Measurements from ENCODE around the gene SMOC2. TPM values are rescaled to one million over a fixed set of nuclear protein-coding genes. Genes with fewer than 3 reads are reported as not detected.
"Not testable (repeated sequence)": the region's sequence is repeated elsewhere in the genome, so short reads cannot be mapped to it uniquely, and the experiment has no call there.

SMOC2 gene
- polyA plus RNA-seq, 3 donors, result 4.5 to 34.4 (median 22.7) TPM

- no peak overlapping the region for H3K27ac ChIP-seq (ENCODE audit: low read depth, low read length)
- 83 to 91% (median 84%) methylated on average over 12 of the region's 12 CpGs for WGBS, 3 donors
Observed at GRCh38 chr6:168670401-168670985, 229.5 kb downstream of the SMOC2 start.

- no peak overlapping the region for H3K27ac ChIP-seq (ENCODE audit: low read depth, low read length)
- WGBS, 3 donors, result 88 to 91% (median 90%) methylated on average over 19 of the region's 19 CpGs
Observed at GRCh38 chr6:168671028-168671862, 230.3 kb downstream of the SMOC2 start.

- 77 to 78% (median 77%) methylated on average over 10 of the region's 10 CpGs for WGBS, 3 donors
- no peak overlapping the region for H3K27ac ChIP-seq (ENCODE audit: low read depth, low read length)
Observed at GRCh38 chr6:168671863-168672546, 231.0 kb downstream of the SMOC2 start.

DNA sequence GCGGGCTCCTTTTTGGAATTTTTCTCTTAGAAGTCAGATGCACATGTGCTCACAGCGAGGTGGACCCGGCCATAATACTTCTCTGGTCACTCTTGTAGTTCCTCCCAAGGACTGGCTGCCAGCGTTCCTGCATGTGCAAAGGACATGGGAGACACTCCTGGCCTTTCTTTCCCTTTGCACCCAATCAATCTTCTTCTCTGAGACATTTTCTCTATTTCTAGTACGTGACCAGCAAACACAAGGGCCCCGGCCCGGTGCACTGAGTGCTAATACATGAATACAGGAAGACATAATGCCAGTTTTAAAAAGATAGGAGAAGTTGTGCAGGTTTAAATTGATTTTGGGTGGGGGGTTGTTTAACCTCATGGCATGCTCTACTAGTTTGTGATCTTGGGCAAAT lies 233.6 kb downstream of the SMOC2 start:
- 84 to 89% (median 86%) methylated on average over 7 of the region's 7 CpGs for WGBS, 3 donors
- H3K27ac ChIP-seq (ENCODE audit: low read depth, low read length), result no peak overlapping the region

DNA sequence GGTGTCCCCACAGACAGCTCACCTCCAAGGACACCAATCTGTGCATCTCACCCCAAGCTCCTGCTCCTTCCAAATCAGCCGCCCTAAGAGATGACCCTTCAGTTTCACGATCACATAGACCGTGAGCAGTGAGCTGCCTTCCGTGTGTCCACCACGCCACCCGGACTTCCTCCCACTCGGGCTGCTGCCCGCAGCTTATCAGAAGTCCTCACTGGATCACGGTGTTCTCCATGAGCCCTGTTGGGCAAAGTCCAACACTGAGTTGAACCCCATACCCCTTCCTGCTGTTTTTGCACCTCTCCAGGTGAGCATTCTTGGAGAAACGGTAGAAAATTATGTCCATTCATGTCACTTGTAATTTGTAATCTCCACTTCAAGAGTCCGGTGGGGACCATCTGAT lies 234.4 kb downstream of the SMOC2 start:
- H3K27ac ChIP-seq (ENCODE audit: low read depth, low read length), result no peak overlapping the region
- WGBS, 3 donors, result 52 to 77% (median 76%) methylated on average over 11 of the region's 11 CpGs

DNA sequence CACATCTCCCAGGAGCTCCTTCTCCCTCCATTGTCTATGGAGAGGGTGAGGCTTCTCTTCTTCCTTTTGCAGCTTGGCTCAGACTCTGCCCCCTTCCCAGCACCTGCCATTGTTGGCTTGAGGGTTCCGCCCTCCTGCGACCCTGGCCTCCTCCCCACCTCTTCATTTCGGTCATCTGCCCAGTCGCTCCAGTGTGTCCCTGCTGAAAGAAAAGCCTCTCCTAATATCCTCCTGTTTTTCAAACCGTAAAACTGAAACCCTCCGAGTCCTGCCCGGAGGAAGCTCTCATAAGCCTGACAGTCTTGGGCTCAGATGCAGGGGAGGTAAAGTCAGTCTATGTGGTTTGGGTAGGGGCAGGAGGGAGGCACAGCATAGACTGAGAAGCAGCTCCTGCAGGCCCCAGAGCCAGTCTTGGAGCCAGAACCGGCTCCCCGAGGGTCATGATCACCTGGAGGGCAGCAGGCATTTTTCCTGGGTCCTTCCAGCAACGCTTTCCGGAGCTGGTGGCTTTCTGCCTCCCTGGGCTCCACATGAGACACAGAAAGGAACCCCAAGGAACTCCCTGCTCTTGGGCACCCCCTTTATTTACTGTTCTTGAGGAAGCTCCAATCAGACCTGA lies 235.1 kb downstream of the SMOC2 start:
- no peak overlapping the region for H3K27ac ChIP-seq (ENCODE audit: low read depth, low read length)
- WGBS, 3 donors, result 89 to 90% (median 90%) methylated on average over 11 of the region's 11 CpGs

DNA sequence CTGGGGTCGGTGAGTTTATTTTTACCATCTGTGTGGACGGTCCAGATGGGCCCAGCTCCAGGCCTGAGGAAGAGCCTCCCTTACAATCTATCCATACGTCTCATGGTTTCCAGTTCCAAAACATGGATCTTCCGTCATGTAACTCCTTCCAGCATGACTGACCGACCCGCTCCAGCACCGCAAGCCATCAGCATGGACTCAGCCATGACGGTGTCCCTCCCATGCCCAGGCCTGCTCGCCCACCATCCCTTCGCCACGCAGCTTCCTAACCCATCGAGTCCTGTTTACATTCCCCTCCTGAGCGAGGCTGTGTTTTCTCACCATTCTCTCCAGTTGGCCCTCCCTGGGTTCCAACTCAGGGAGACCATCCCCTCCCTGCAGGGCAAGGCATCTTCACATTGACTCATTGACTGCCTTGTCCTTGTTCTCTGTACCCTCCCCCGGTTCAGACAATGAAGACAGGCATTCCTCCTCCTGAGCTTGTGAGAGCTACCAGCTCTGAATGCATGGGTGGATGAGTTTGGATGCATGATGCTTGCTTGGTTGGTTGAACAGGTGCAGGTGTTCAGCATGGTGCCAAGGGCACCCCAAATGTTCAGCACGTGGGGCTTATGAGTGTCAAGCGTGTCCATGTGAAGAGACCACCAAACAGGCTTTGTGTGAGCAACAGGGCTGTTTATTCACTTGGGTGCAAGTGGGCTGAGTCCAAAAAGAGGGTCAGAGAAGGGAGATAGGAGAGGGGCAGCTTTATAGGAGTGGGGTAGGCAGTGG lies 235.8 kb downstream of the SMOC2 start:
- WGBS, 3 donors, result 79 to 84% (median 83%) methylated on average over 16 of the region's 16 CpGs
- no peak overlapping the region for H3K27ac ChIP-seq (ENCODE audit: low read depth, low read length)

- not testable (repeated sequence) for H3K27ac ChIP-seq (ENCODE audit: low read depth, low read length)
- 71 to 78% (median 75%) methylated on average over 6 of the region's 6 CpGs for WGBS, 3 donors
Observed at GRCh38 chr6:168677323-168677781, 236.4 kb downstream of the SMOC2 start.

GRCh38 chr6:168678077-168678476 lies 237.1 kb downstream of the SMOC2 start:
- WGBS, 3 donors, result 31 to 42% (median 37%) methylated on average over 1 of the region's 1 CpG
- no peak overlapping the region for H3K27ac ChIP-seq (ENCODE audit: low read depth, low read length)

DNA sequence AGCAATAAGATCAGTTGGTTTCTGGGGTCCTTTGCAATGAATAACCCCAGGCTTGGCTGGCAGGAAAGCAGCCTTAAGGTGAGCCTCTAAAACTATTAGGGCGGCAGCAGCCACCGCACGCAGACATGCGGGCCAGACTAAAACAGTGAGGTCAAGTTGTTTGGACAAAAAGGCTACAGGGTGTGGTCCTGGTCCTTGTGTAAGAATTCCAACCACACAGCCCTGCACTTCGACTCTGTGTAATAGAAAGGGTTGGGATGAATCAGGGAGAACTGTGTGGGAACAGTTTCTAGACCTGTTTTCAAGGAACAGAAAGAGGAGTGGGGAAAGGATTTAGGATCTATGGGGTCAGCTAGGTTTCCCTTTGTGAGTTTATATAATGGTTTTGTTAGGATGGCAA lies 237.6 kb downstream of the SMOC2 start:
- WGBS, 3 donors, result 47 to 65% (median 58%) methylated on average over 5 of the region's 5 CpGs

GRCh38 chr6:168681748-168682147 lies 240.8 kb downstream of the SMOC2 start:
- 81 to 87% (median 84%) methylated on average over 5 of the region's 5 CpGs for WGBS, 3 donors
- H3K27ac ChIP-seq (ENCODE audit: low read depth, low read length), result no peak overlapping the region

More for the DNA sequence above, 237.6 kb downstream of the SMOC2 start:
- no peak overlapping the region for H3K27ac ChIP-seq (ENCODE audit: low read depth, low read length)

DNA sequence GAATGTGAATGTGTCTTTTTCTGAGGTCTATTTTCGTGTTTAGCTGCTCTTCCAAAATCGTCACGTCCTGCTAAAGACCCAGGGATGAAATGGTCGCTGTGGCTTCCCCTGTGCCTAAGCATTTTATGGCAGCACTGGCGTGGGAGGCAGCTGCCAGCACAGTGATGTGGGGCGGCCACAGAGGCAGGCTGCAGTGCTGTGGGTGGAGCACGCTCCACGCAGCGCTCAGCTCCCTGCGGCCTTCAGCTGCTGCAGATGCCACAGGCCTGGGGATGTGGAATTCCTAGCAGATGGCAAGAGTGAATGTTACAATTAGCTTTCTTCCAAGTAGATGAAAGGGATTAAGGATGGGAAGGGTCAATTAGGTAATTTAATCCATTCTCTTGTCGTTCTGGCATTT lies 242.6 kb downstream of the SMOC2 start:
- H3K27ac ChIP-seq (ENCODE audit: low read depth, low read length), result no peak overlapping the region
- WGBS, 3 donors, result 57 to 60% (median 57%) methylated on average over 11 of the region's 11 CpGs

- no peak overlapping the region for H3K27ac ChIP-seq (ENCODE audit: low read depth, low read length)
- 68 to 77% (median 70%) methylated on average over 8 of the region's 8 CpGs for WGBS, 3 donors
Observed at GRCh38 chr6:168684471-168684870, 243.5 kb downstream of the SMOC2 start.

DNA sequence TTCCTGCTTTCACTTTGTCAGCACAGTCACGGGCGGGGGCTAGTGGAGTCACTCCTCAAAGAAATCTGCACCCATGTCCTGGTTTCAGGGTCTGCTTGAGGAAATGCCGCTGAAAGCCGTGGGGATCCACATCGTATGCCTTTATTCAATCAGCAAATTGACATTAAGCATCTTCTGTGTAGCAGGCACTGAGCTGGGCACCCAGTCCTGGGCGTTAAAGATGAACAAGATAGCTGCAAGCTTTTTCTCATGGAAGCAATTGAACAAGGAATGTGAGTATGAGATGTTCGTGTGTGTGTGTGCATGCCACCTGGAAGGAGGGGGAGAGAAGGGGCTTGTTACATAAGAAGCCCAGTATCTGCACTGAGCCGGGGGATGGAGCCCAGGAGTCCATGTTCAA lies 243.9 kb downstream of the SMOC2 start:
- WGBS, 3 donors, result 78 to 87% (median 85%) methylated on average over 8 of the region's 8 CpGs
- H3K27ac ChIP-seq (ENCODE audit: low read depth, low read length), result no peak overlapping the region

DNA sequence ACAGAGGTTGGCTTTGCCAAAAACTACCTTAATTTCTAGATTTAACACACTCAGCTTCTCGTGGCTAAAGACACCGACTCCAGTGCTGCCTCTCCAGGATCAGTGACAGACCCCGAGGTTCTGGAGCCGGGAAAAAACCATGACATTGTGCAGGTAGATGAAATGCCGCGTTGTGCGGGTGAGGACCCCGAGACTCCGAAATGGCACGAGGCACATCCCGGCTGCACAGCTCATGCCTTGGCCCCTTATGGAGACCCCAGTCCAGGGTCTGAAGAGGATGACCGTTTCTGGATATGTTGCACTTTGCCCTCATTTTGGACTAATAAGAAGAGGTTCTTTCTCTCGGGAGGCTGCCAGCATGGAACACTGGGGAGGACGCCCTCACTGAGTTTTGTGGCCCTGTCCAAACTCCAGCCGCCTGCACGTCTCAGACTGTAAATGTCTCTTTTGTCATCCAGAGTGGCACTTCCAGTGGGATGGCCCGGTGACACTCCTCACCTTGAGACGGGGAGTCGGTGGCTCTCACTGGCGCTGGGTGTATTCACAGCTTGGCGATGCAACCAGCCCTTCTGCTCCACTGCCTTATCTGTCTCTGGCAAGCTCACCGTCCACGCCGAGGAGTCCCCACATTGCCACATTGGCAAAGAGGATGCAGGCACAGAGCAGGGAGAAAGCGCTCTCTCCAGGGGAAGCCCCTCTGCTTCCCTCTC lies 245.2 kb downstream of the SMOC2 start:
- no peak overlapping the region for H3K27ac ChIP-seq (ENCODE audit: low read depth, low read length)
- 79 to 81% (median 80%) methylated on average over 25 of the region's 25 CpGs for WGBS, 3 donors

GRCh38 chr6:168686831-168687730 lies 246.1 kb downstream of the SMOC2 start:
- 67 to 70% (median 68%) methylated on average over 14 of the region's 14 CpGs for WGBS, 3 donors
- H3K27ac ChIP-seq (ENCODE audit: low read depth, low read length), result no peak overlapping the region

- WGBS, 3 donors, result 84 to 89% (median 87%) methylated on average over 7 of the region's 7 CpGs
- no peak overlapping the region for H3K27ac ChIP-seq (ENCODE audit: low read depth, low read length)
Observed at GRCh38 chr6:168690271-168690670, 249.3 kb downstream of the SMOC2 start.

Data from adipose tissue (tissue), 3 donors.